Measurements from ENCODE around the gene DDX46.
"Not testable (repeated sequence)": the region's sequence is repeated elsewhere in the genome, so short reads cannot be mapped to it uniquely, and the experiment has no call there.

The DDX46 gene

DNA sequence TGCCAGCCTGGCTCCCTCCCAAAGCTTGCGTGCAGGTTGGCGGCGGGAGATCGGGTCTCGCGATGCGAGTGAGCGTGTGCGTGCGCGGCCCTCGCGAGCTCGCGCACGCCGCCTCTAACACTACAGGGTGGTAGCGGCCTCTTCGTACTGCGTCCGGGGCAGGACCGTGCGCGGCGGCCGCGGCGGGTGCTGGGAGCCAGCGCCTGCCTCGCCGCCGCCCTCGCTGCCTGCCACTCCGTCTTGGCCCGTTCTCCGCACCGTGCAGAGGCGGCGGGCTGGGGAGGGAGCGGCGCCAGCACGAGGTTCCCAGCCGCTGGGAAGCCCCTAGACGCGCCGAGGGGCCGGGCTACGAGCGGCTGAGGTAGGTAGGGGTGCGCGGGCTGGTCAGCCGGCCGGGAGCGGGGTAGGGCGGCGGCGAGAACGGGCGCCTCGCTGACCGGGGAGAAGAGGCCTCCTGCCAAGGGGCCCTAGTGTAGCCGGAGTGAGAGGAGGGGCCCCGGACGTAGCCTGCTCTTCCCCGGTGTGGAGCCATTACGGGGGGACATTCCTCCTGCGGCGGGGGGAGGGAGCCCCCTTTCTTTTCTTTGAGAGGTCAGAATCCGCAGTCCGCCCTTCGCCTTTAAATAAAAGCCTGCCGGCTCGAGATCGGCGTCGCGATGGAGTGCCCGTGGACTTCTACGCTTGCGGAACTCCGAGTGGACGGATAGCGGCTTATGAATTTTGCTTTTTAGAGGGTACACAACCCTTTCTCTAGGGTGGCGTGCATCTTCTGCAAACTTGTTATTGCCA is 87.5 kb downstream of the DDX46 start, which contains the start of gene C5orf24:
TSS of gene C5orf24 (plus strand) at position 117 of the 789 bp plus-strand sequence. CDS start 8,933 bp downstream, outside the sequence.
- peak; percentile 83 for DNase-seq

DNA sequence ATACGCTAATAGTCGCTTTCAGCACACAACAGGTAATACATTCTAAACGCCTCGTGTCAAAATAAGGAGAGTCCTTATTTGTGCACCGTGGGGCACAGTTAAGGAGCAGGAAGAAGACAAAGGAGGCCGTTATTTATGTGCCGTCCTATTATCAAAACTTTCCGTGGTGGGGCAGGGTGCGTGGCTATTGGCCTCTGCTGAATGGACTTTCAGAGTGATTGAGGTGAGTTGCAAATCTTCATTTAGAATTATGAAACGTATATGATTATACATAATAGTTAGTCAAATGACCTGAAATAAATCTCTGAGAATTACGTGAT is 88.0 kb downstream of the DDX46 start:
- no peak for DNase-seq

DNA sequence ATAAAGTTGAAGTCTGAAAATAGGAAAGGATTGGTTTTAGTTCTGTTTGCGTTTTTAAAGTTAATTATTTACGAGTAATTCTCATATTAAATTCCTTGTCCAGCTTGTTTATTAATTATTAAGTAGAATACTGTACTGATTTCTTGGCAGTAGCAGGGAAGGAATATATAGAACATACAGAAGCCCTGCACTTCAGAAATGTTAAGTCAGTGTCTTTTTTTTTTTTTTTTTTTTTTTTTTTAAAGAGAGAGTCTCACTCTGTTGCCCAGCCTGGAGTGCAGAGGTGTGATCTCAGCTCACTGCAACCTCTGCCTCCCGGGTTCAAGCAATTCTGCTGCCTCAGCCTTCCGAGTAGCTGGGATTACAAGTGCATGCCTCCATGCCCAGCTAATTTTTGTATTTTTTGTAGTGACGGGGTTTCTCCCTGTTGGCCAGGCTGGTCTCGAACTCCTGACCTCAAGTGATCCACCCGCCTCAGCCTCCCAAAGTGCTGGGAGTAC is 90.9 kb downstream of the DDX46 start:
- not testable (repeated sequence) for DNase-seq

DNA sequence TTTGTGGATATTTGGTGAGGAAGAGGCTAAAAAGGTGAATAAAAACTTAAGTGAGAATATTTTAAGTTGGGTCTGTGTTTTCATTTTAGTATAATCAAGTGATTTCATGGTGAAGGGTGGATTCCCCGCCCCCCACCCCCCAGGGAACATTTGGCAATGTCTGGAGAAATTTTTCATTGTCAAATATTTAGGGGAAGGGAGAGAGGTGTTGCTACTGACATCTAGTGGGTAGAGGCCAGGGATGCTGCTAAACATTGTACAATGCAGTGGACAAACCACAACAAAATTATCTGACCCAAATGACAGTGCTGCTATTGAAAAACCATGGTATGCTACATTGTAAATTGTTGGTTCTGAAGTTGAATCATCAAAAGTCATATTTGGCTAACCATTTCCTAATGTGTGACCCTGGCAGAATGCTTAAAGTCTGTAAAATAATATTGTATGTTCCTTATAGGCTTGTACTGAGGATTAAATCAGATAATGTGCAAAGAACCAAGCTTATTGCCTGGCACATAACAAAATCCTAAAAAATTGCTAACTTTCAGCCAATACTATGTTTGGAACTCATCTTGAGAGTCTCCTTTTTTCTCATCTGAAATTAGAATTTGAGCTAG is 92.8 kb downstream of the DDX46 start:
- no peak for DNase-seq

DNA sequence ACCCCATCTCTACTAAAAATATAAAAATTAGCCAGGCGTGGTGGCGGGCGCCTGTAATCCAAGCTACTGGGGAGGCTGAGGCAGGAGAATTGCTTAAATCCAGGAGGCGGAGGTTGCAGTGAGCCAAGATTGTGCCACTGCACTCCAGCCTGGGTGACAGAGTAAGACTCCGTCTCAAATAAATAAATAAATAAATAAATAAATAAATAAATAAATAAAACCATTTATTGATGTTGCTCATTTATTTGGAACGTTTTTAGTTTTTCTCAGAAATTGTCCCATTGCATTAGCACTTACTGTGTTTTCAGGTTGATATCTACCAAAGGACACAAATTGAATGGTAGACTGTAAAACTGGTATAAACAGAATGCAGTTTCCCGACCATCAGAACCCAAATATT is 97.9 kb downstream of the DDX46 start:
- not testable (repeated sequence) for DNase-seq

DNA sequence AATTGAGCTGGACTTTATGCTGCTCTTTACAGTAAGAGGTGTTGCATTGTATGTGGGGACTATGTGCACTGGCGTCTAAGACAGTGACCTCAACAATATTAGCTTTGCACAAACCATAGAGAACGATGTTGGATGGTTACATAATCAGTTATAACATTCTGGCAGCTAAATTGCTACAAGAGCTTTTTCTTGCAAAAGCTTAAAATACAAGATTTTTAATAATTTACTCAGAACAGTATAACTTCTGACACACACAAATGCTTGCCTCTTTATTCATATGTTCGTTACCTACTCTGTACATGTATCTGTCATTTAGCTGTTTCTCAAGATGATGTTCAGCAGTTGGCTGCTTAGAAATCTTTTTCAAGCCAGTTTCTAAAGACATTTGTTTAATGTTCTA is 98.8 kb downstream of the DDX46 start:
- DNase-seq: no peak

DNA sequence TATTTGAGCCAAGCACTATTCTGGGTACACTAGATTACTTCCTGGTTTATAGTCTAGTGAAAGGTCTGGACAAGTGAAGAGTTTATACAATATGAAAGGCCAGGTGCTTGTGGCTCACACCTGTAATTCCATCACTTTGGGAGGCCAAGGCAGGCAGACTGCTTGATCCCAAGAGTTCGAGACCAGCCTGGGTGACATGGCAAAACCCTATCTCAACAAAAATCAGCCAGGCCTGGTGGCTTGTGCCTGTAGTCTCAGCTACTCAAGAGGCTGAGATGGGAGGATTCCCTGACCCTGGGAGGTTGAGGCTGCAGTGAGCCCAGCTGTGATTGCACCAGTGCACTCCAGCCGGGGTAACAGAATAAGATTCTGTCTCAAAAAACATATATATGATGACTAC is 106.1 kb downstream of the DDX46 start:
- no peak for DNase-seq

DNA sequence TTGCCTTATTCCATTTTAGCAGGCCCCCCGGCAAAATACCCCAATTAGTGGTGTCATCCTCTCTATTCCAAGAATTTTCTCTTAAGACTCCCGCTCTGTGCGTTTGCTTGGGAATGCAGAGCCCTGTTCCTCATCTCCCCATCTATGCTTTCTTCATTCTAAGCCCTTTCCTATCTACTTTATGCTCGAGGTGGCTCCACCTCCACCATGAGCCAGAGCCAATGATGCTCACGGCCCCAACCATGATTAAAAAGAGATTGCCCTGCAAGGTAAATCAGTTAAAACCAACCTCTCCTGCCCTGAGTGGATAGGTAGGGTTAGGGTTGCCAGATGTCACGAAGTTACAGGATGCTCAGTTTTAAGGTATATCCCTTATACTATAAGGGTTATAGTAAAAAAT is 114.9 kb downstream of the DDX46 start:
- DNase-seq: no peak

DNA sequence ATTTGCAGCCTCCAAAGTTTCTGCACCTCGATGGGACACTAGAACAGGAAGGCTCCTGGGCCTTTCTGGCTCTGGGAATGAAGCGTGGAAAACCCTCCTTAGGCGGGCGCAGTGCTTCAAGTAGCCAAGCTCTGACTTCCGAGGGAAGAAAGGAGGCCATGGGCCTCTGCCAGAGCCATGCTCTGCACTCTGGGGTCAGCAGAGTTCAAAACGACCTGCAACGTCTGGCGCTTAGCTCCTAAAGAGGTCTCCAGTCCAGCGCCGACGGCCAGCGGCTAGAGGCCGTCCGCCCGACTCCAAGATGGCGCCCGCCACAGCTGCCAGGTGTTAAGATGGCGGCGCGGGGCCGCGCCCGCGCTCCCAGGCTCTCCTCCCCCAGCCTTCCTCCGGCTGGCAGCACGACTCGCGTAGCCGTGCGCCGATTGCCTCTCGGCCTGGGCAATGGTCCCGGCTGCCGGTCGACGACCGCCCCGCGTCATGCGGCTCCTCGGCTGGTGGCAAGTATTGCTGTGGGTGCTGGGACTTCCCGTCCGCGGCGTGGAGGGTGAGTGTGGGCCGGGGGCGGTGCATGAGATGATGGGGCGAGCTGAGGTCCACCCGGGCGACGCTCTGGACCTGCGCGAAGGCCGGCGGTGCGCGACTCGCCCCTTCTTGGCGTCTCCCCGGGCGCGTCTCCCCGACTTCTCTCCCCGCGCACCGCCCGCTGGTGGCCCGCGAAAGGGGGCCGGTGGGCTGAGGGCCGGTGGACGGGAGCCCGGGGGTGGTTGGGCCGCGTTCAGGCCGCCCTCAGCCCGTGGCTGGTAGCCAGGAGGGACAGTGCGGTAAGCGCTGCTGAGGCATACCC is 115.6 kb downstream of the DDX46 start, which contains the start of gene TXNDC15:
TSS of gene TXNDC15 (plus strand) at position 385 of the 844 bp plus-strand sequence. CDS start at position 442, 57 bp downstream.
- DNase-seq: peak; percentile 54

DNA sequence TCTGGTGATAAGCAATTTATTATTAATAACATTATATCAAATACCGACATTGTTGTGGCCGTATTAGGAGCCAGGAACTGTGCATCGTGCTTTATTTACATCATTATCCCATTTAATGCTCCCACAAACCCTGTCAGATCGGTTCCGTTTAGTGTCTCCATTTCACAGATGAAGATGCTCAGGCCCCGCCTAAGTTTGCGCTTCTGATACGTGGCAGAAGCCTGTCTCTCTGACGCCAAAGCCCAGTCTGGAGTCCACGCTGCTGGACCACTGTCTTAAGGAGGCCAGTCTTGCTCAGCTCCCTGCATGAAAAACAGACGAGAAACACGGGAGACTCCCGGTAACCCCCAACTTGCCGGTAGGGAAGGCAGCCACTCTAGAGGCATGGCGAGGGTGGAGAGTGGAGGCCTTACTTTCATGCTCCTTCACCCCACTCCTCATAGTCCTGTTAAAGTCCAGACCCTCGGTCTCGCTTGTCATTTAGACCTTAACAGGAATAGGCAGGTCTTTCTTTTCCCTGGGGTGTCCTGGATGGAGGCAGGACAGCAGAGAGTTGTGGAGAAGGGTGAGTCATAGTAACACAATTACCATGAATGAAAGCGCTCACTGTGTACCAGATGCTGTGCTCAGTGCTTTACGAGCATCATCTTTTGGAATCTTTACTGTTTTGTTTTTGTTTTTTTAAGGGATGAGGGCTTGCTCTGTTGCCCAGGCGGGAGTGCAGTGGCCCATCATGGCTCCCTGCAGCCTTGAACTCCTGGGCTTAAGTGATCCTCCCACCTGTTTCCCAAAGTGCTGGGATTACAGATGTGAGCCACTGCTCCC is 116.5 kb downstream of the DDX46 start:
- no peak for DNase-seq

DNA sequence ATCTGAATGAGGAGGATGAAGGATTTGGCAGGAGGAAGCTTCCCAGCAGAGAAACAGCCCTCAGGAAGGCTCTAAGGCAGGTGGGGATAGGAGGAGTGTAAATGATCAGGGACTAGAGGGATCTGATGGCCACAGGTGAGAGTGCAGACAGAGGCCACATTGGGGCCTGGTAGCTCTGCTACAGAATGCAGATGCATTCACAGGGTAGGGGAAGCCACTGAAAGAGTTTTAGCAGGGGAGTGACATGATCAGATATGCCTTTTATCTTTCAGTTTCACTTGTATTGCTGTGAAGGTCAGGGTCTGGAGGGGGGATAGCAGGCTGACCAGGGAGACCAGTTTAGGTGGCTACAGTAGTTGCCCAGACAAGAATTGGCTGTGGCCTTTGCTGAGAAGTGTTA is 118.6 kb downstream of the DDX46 start:
- DNase-seq: no peak

DNA sequence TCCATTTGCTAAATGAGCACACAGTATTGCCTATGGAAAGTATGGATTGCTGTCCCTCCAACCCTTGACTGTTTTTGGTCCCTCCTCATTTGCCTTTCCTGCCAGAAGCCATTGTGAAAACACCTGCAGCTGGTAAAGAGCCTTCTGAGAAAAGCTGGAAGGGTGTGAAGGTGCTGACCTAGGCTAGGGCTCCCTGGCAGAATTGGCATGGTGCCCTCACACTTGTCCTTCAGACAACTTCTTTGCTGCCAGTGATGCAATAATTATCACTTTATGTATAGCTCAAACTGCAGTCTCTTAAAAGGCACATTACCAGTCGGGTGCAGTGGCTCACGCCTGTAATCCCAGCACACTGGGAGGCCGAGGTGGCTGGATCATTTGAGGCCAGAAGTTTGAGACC is 119.8 kb downstream of the DDX46 start:
- no peak for DNase-seq

DNA sequence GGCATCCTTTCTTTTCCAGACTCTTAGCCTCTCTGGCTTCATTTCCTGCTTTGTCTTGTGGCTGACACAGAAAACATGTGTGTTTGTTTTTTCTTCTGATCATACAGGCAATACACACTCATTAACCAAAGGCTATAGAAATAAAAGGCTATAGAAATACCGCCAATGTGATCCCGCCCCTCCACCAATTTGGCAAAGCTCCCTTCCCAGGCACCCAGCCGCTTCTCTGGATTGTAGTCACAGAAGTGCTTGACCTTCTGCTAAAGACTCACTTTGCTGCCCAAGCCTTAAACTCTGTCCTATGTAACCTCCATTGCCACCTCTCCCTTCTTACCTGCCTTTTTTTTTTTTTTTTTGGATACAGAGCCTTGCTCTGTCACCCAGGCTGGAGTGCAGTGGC is 120.9 kb downstream of the DDX46 start:
- DNase-seq: no peak

Data from NCI-H2171 (cell line).